Heart right ventricle (tissue), 16 donors: ENCODE measurements around the gene PIEZO1. TPM values are rescaled to one million over a fixed set of nuclear protein-coding genes. Genes with fewer than 3 reads are reported as not detected.

ENCODE experiments used
- ATAC-seq, 8 donors: fragments of 200-7000 bp; cut with Tn5 transposase; one replicate each; pipeline ENCODE4 v1.9.1; 2020; ENCODE audit warnings: mild to moderate bottlenecking in 8 of 8, moderate library complexity in 8 of 8, moderate number of reproducible peaks in 1 of 8
- DNase-seq, 2 donors: peaks; one replicate each; pipeline ENCODE4 v3.0.0-alpha.2; 2020
- H3K27ac ChIP-seq, 10 donors: fragments of 200-600 bp; sonication (generic) in 2 of 10; one replicate each; pipeline versions ENCODE4 v1.5.0 to v1.8.0; 2020 to 2022; ENCODE audit warnings: mild to moderate bottlenecking in 3 of 10
- H3K27me3 ChIP-seq, 7 donors: fragments of 200-600 bp; one replicate each; pipeline ENCODE4 v1.8.0; 2021 to 2022; ENCODE audit warnings: mild to moderate bottlenecking in 2 of 7
- H3K36me3 ChIP-seq, 9 donors: fragments of 200-600 bp; sonication (generic) in 1 of 9; one replicate each; pipeline versions ENCODE4 v1.5.0 to v1.8.0; 2020 to 2022; ENCODE audit warnings: mild to moderate bottlenecking in 2 of 9
- H3K4me1 ChIP-seq, 9 donors: fragments of 200-600 bp; sonication (generic) in 1 of 9; one replicate each; pipeline versions ENCODE4 v1.5.0 to v1.8.0; 2020 to 2022; ENCODE audit warnings: mild to moderate bottlenecking in 4 of 9
- H3K4me3 ChIP-seq, 10 donors: fragments of 200-600 bp; sonication (generic) in 2 of 10; one replicate each; pipeline versions ENCODE4 v1.5.0 to v1.8.0; 2020 to 2022; ENCODE audit warnings: mild to moderate bottlenecking in 7 of 10, moderate library complexity in 2 of 10
- H3K9me3 ChIP-seq, 11 donors: fragments of 200-600 bp in 10 of 11; sonication (generic) in 2 of 11; one replicate each; pipeline versions ENCODE4 v1.5.0 to v1.8.0; 2013 to 2022; ENCODE audit warnings: mild to moderate bottlenecking in 2 of 11, control low read depth in 1 of 11, moderate library complexity in 1 of 11
- WGBS, 2 donors: extraction: QIAGEN DNeasy Blood & Tissue Kit; methylation state at CpG; one replicate each; pipeline ENCODE4 v1.1.7; 2013; ENCODE audit warnings: inconsistent platforms in 1 of 2; 5-methylcytosine and 5-hydroxymethylcytosine counted together
- intact Hi-C, 10 donors: fragments of 100-400 bp; cut with DNase I; formaldehyde crosslinking; loops; one replicate each; pipeline versions ENCODE4 v1.11.1 to v1.14.2; 2022
- polyA plus RNA-seq, 2 donors: library from polyadenylated mRNA; stranded (reverse); fragments of 200-250 nt; gene quantifications; one replicate each; pipeline ENCODE4 v1.2.3, GENCODE V29; 2013
- total RNA-seq, 10 donors: library from RNA; stranded (reverse); fragmentation: NEBNext Ultra II Directional in 3 of 10; extraction: Animal tissue kit (Norgen Biotek cat#: 25700) in 3 of 10; gene quantifications; one replicate each; pipeline versions ENCODE4 v1.2.1 to v1.2.4, GENCODE V29; 2021 to 2023
- TF ChIP-seq, protein P1 (sequence below), 9 donors: fragments of 200-600 bp; sonication (generic) in 2 of 9; IDR thresholded peaks; one replicate each; pipeline versions ENCODE4 v1.5.0 to v1.8.0; 2021 to 2022; ENCODE audit warnings: antibody characterized with exemption in 9 of 9, mild to moderate bottlenecking in 5 of 9, moderate library complexity in 1 of 9
- donor health status: Arrhythmogenic right ventricular cardiomyopathy.
- donor health status: ischemic (EF 13 %, LVEDD 7.1; RV severe dilation, severe dysfunction).
- donor health status: healthy with polysubstance abuse.
- donor health status: DM: no; HTN: yes; CAD: no.
- donor health status: DM: no; HTN: no; CAD: no.
- donor health status: ischemic (EF 25% LVEDD 6.9; RV normal size, moderate dysfunction).
- donor health status: ischemic (EF 25% LVEDD 5.7; RV mildly dilated, moderate dysfunction).
- donor health status: healthy.
- donor health status: DM: yes; HTN: yes; CAD: no.
- donor health status: Ischemic cardiomyopathy.
- donor health status: ischemic (EF 35%, LVEDD 5.7; RV mildly dilated, moderate dysfunction).
- donor health status: nonischemic (EF 11% LVEDD 7.7; RV severe dilation, severe dysfunction).
- donor health status: DM: yes; HTN: yes; CAD: no.
- donor health status: PGD.
- donor health status: ischemic (EF 29% LVEDD 5.4; RV normal size, mild dysfunction).
- donor health status: nonischemic (EF 23%, LVEDD 6.1; RV moderate dilation, normal function).

PIEZO1 gene
- total and polyA plus RNA-seq, 12 donors: 12.3 to 78.2 (median 18.0) TPM

DNA sequence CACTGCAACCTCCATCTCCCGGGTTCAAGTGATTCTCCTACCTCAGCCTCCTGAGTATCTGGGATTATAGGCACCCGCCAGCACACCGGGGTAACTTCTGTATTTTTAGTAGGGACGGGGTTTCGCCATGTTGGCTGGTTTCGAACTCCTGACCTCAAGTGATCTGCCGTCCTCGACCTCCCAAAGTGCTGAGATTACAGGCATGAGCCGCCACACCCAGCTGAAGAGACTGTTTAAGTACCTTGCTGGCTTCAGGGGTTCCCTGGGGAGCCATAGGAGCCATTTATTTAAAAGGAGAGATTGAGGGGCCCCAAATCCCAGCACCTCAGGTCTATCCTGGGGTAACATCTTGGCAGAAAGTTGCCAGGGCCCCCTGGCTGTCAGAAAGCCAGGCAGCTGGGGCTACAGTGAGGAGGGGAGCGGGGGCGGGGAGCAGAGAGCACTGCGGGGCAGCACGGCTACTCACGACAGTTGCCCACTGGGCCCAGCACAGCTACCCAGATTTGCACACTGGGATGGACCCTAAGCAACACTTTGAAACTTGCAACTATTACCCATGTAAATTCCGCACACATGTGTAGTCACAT, 100.4 kb downstream of the PIEZO1 start:
- Histone ChIP-seq H3K9me3 (no peaks in the 10 kb centered on the region), H3K27me3 (peaks cover 0 to 75% (median 35%) of the 10 kb centered on the region in 7 donors), H3K4me3 (peak overlapping the region in 1 of 10 donors; percentile 86), H3K36me3 (peaks cover 0 to 4% (median 0%) of the 10 kb centered on the region in 9 donors), H3K4me1 (peaks cover 6 to 60% (median 21%) of the 10 kb centered on the region in 9 donors), H3K27ac (no peak overlapping the region)
- ATAC-seq: no peak
- WGBS, 2 donors: 68 to 74% methylated on average over 15 of the region's 15 CpGs
- DNase-seq: no peak
- intact Hi-C loops: no loop called here
- TF ChIP-seq, protein P1, sequence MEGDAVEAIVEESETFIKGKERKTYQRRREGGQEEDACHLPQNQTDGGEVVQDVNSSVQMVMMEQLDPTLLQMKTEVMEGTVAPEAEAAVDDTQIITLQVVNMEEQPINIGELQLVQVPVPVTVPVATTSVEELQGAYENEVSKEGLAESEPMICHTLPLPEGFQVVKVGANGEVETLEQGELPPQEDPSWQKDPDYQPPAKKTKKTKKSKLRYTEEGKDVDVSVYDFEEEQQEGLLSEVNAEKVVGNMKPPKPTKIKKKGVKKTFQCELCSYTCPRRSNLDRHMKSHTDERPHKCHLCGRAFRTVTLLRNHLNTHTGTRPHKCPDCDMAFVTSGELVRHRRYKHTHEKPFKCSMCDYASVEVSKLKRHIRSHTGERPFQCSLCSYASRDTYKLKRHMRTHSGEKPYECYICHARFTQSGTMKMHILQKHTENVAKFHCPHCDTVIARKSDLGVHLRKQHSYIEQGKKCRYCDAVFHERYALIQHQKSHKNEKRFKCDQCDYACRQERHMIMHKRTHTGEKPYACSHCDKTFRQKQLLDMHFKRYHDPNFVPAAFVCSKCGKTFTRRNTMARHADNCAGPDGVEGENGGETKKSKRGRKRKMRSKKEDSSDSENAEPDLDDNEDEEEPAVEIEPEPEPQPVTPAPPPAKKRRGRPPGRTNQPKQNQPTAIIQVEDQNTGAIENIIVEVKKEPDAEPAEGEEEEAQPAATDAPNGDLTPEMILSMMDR (IDR thresholded peaks at IDR 0.05): no peak

DNA sequence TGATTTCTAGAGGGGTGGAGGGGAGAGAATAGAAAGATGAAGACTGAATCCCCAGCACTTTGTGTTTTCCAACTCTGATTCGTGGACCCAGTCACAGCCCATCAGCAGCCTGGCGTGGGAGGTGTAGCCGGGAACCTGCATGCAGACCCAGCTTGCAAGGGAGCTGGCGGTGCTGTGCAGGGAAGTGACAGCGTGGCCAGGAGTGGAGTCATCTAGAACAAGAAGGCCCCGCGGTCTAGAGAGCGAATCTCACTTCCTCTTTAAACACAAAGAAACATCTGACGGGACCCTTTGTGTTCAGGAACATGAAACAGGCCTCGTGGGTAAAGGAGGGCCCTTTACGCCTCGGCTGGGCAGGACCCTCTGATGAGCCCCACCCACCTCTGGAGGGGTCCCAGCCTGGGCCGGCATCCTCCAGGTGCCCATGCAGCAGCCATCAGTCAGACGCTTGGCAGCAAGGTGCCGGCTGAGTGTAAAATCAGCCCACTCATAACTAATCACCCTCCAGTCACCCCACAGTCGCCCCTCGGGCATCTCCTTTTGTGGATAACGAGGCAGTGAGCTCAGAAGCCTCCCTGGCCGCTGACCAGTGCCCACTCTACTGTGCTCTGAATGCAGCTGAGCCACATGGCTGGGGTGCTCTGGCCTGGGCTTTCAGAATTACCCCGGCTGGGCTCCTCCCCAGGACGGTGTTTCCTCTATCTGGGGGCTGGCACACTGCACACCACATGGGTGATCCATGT, 103.1 kb downstream of the PIEZO1 start:
- Histone ChIP-seq H3K36me3 (peaks cover 0 to 23% (median 0%) of the 10 kb centered on the region in 9 donors), H3K9me3 (no peaks in the 10 kb centered on the region), H3K27me3 (peaks cover 0 to 63% (median 18%) of the 10 kb centered on the region in 7 donors), H3K4me3 (peak overlapping the region in 1 of 10 donors; percentile 1), H3K4me1 (peaks cover 4 to 55% (median 19%) of the 10 kb centered on the region in 9 donors), H3K27ac (peak overlapping the region in 1 of 10 donors; percentile 84)
- peak in 5 of 8 donors; percentile 4 to 47 (median 25) for ATAC-seq
- TF ChIP-seq, protein P1 (IDR thresholded peaks at IDR 0.05): no peak
- intact Hi-C loops: no loop called here
- peak in 1 of 2 donors; percentile 26 for DNase-seq
- WGBS, 2 donors: 40 to 55% methylated on average over 21 of the region's 21 CpGs

DNA sequence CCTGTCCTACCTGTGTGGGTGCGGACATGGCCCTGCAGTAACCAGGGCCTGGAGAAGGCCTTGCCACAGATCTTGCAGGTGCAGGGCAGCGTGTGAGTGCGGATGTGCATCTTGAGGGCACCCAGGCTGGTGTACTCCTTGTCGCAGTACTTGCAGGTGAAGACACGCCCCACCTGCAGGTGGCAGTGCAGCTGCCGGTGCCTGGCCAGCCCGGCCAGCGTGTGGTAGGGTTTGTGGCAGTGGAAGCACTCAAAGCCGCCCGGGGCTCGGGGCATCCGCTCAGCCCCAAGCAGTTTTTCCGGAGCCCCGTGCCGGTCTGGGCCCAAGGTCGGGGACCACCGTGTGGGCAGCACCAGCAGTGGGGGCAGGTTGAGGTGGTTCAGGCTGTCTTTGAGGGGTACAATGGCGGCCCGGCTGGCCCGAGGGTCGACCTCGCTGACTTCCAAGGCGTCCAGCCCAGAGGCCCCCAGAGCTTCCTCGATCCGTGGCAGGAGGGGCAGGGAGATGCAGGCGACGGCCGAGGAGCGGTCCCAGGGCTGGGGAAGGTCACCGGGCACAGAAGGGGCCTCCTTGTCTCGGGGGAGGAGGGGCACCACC, 103.8 kb downstream of the PIEZO1 start:
- no peak for ATAC-seq
- Histone ChIP-seq H3K27me3 (peaks cover 0 to 60% (median 15%) of the 10 kb centered on the region in 7 donors), H3K4me1 (peaks cover 0 to 48% (median 12%) of the 10 kb centered on the region in 9 donors), H3K4me3 (no peak overlapping the region), H3K27ac (peak overlapping the region in 1 of 10 donors; percentile 84), H3K36me3 (peaks cover 0 to 28% (median 0%) of the 10 kb centered on the region in 9 donors), H3K9me3 (no peaks in the 10 kb centered on the region)
- intact Hi-C loops: no loop called here
- TF ChIP-seq, protein P1 (IDR thresholded peaks at IDR 0.05): peak in 4 of 9 donors; percentile 3 to 33 (median 16)
- DNase-seq: no peak
- 60 to 69% methylated on average over 28 to 31 of the region's 31 CpGs for WGBS, 2 donors

GRCh38 chr16:88680554-88681083, 104.4 kb downstream of the PIEZO1 start:
- H3K9me3 ChIP-seq: no peaks in the 10 kb centered on the region
- DNase-seq: no peak
- peaks cover 0 to 30% (median 0%) of the 10 kb centered on the region in 9 donors for H3K36me3 ChIP-seq
- intact Hi-C loops: no loop called here
- H3K27me3 ChIP-seq: peaks cover 0 to 54% (median 10%) of the 10 kb centered on the region in 7 donors
- no peak for ATAC-seq
- no peak overlapping the region for H3K4me3 ChIP-seq
- no peak overlapping the region for H3K27ac ChIP-seq
- H3K4me1 ChIP-seq: peaks cover 0 to 43% (median 6%) of the 10 kb centered on the region in 9 donors
- TF ChIP-seq, protein P1 (IDR thresholded peaks at IDR 0.05): no peak
- 82 to 92% methylated on average over 5 of the region's 5 CpGs for WGBS, 2 donors
